CD4-positive, alpha-beta T cell treated with Interleukin-21 for 1 hour (primary cell): ENCODE data around the gene EPB41L4B.
"Not testable (repeated sequence)": the region's sequence is repeated elsewhere in the genome, so short reads cannot be mapped to it uniquely, and the experiment has no call there.

Experiments used
- DNase-seq: peaks from one replicate; pipeline ENCODE4 v3.0.0-alpha.2; 2020

EPB41L4B gene

GRCh38 chr9:109150925-109151545 lies 169.8 kb downstream of the EPB41L4B start:
- DNase-seq, result no peak

GRCh38 chr9:109149722-109150121 lies 171.1 kb downstream of the EPB41L4B start:
- DNase-seq, result no peak

GRCh38 chr9:109149089-109149488 lies 171.8 kb downstream of the EPB41L4B start:
- DNase-seq, result no peak

GRCh38 chr9:109145051-109145450 lies 175.8 kb downstream of the EPB41L4B start:
- DNase-seq, result no peak

- DNase-seq, result peak; percentile 13
Measured at GRCh38 chr9:109143881-109144562, 176.8 kb downstream of the EPB41L4B start.

- no peak for DNase-seq
Measured at GRCh38 chr9:109141375-109141774, 179.5 kb downstream of the EPB41L4B start.

GRCh38 chr9:109139851-109140250 lies 181.0 kb downstream of the EPB41L4B start:
- DNase-seq, result no peak

- DNase-seq, result no peak
Measured at GRCh38 chr9:109138421-109138820, 182.4 kb downstream of the EPB41L4B start.

GRCh38 chr9:109134167-109134578 lies 186.7 kb downstream of the EPB41L4B start:
- DNase-seq, result no peak

- no peak for DNase-seq
Measured at GRCh38 chr9:109133533-109133932, 187.3 kb downstream of the EPB41L4B start.

- no peak for DNase-seq
Measured at GRCh38 chr9:109132567-109133021, 188.3 kb downstream of the EPB41L4B start.

- DNase-seq, result no peak
Measured at GRCh38 chr9:109129470-109130197, 191.2 kb downstream of the EPB41L4B start.

GRCh38 chr9:109126671-109127070 lies 194.2 kb downstream of the EPB41L4B start:
- DNase-seq, result not testable (repeated sequence)

GRCh38 chr9:109124121-109124520 lies 196.7 kb downstream of the EPB41L4B start:
- no peak for DNase-seq

- DNase-seq, result no peak
Measured at GRCh38 chr9:109122726-109123621, 197.9 kb downstream of the EPB41L4B start.
